GM19467 (cell line): Measurements from ENCODE around the gene PTPN14.
"Not testable (repeated sequence)": the region's sequence is repeated elsewhere in the genome, so short reads cannot be mapped to it uniquely, and the experiment has no call there.

Experiments used
- ATAC-seq: cut with Tn5 transposase; IDR thresholded peaks from one replicate; pipeline ENCODE4 v1.9.1; 2021; ENCODE audit warnings: mild to moderate bottlenecking, moderate library complexity; ENCODE audit not compliant: unreplicated experiment

PTPN14 gene

GRCh38 chr1:214542275-214543199 lies 8.9 kb downstream of the PTPN14 start:
- ATAC-seq = no peak

- ATAC-seq = no peak
Measured at GRCh38 chr1:214541693-214542092, 9.7 kb downstream of the PTPN14 start.

GRCh38 chr1:214541206-214541605 lies 10.2 kb downstream of the PTPN14 start:
- no peak for ATAC-seq

GRCh38 chr1:214540324-214540723 lies 11.1 kb downstream of the PTPN14 start:
- ATAC-seq = no peak

GRCh38 chr1:214538496-214538895 lies 12.9 kb downstream of the PTPN14 start:
- ATAC-seq = no peak

GRCh38 chr1:214537872-214538473 lies 13.4 kb downstream of the PTPN14 start:
- no peak for ATAC-seq

GRCh38 chr1:214537219-214537618 lies 14.2 kb downstream of the PTPN14 start:
- ATAC-seq = no peak

- no peak for ATAC-seq
Measured at GRCh38 chr1:214532070-214532469, 19.3 kb downstream of the PTPN14 start.

- ATAC-seq = peak; percentile 61
Measured at GRCh38 chr1:214525535-214526019, 25.8 kb downstream of the PTPN14 start.

- ATAC-seq = no peak
Measured at GRCh38 chr1:214524824-214525223, 26.6 kb downstream of the PTPN14 start.

GRCh38 chr1:214523124-214523824 lies 28.1 kb downstream of the PTPN14 start:
- no peak for ATAC-seq

GRCh38 chr1:214521458-214521857 lies 29.9 kb downstream of the PTPN14 start:
- ATAC-seq = not testable (repeated sequence)

- no peak for ATAC-seq
Measured at GRCh38 chr1:214520544-214521165, 30.7 kb downstream of the PTPN14 start.

GRCh38 chr1:214518361-214518760 lies 33.0 kb downstream of the PTPN14 start:
- ATAC-seq = no peak

GRCh38 chr1:214516434-214517326 lies 34.7 kb downstream of the PTPN14 start:
- no peak for ATAC-seq

- no peak for ATAC-seq
Measured at GRCh38 chr1:214515544-214516433, 35.6 kb downstream of the PTPN14 start.

GRCh38 chr1:214514819-214515383 lies 36.5 kb downstream of the PTPN14 start:
- ATAC-seq = no peak

- no peak for ATAC-seq
Measured at GRCh38 chr1:214514032-214514818, 37.2 kb downstream of the PTPN14 start.
